K562 (cell line): ENCODE data around the gene SRSF1. TPM values are rescaled to one million over a fixed set of nuclear protein-coding genes. Genes with fewer than 3 reads are reported as not detected.

Experiments
- ATAC-seq: fragments of 200-7000 bp; cut with Tn5 transposase; 3 replicates; pipeline ENCODE4 v1.9.1; 2020; ENCODE audit warnings: moderate library complexity
- BruUV-seq: library from RNA; stranded (reverse); fragments of 400-500 nt; replicated peaks from 2 replicates; lab custom pipeline; 2021; lab: Mats Ljungman, UMichigan
- CTCF ChIA-PET: fragments of 300-600 bp; formaldehyde crosslinking; extraction: SDS; loops from one replicate; lab custom pipeline; 2021; ENCODE audit warnings: low intra/inter-chr PET ratio; lab: Yijun Ruan, JAX
- POLR2A ChIA-PET: fragments of 300-600, 350-650 bp; sonication (Branson Sonifier 250); formaldehyde crosslinking; extraction: SDS; loops from one replicate; lab custom pipeline; 2021; ENCODE audit warnings: antibody characterized with exemption, inconsistent platforms; lab: Yijun Ruan, JAX
- DNase-seq, 4 experiments: peaks; one replicate each; pipeline versions ENCODE4 v3.0.0 to v3.0.0-alpha.2; 2011 to 2018; ENCODE audit warnings: low spot score in 3 of 4, mixed read lengths in 3 of 4; ENCODE audit errors: extremely low read depth in 1 of 4
- FAIRE-seq: peaks from 2 replicates; lab custom pipeline; 2011; peaks lifted over from hg19 to GRCh38; lab: Jason Lieb, UNC
- H2AFZ ChIP-seq: 2 replicates; pipeline ENCODE4 v1.6.0; 2011; ENCODE audit warnings: low read depth, low read length, control low read depth, inconsistent platforms
- H3K27ac ChIP-seq: fragments of 200-600 bp; 3 replicates; pipeline ENCODE4 v1.8.0; 2011; ENCODE audit warnings: low read depth, mild to moderate bottlenecking, control low read depth, inconsistent platforms, low read length, moderate library complexity, mixed read lengths; ENCODE audit errors: extremely low read depth
- H3K27me3 ChIP-seq, 2 experiments: fragments of 300-600 bp in 1 of 2; 2 replicates in 1 of 2; 3 replicates in 1 of 2; pipeline versions ENCODE4 v1.6.0 to v1.8.0; 2011; ENCODE audit warnings: inconsistent platforms in 2 of 2, low read length in 2 of 2, mild to moderate bottlenecking in 1 of 2, mixed read lengths in 1 of 2, moderate library complexity in 1 of 2; ENCODE audit not compliant: control insufficient read depth in 2 of 2, insufficient read depth in 2 of 2
- H3K36me3 ChIP-seq: fragments of 300-600 bp; 3 replicates; pipeline ENCODE4 v1.8.0; 2011; ENCODE audit warnings: mild to moderate bottlenecking, low read length, inconsistent platforms; ENCODE audit not compliant: control insufficient read depth, insufficient read depth
- H3K4me1 ChIP-seq, 2 experiments: fragments of 200-600 bp in 1 of 2; replicated peaks in 1 of 2; 2 replicates in 1 of 2; 3 replicates in 1 of 2; pipeline versions ENCODE4 v1.5.1 to v1.8.0; 2011; ENCODE audit warnings: inconsistent platforms in 2 of 2, low read length in 2 of 2, mild to moderate bottlenecking in 1 of 2, mixed read lengths in 1 of 2, moderate library complexity in 1 of 2; ENCODE audit not compliant: control insufficient read depth in 2 of 2, insufficient read depth in 2 of 2
- H3K4me2 ChIP-seq: 2 replicates; pipeline ENCODE4 v1.6.1; 2011; ENCODE audit warnings: low read length, control low read depth, inconsistent platforms, mixed read lengths; ENCODE audit not compliant: insufficient read depth
- H3K4me3 ChIP-seq: fragments of 200-600 bp; sonication (generic), shearing (Covaris generic); 2 replicates; pipeline ENCODE4 v1.5.1; 2016; ENCODE audit warnings: control low read depth, inconsistent platforms
- H3K79me2 ChIP-seq: fragments of 200-600 bp; 3 replicates; pipeline ENCODE4 v1.8.0; 2011; ENCODE audit warnings: low read length, inconsistent platforms; ENCODE audit not compliant: control insufficient read depth, insufficient read depth
- H3K9ac ChIP-seq, 2 experiments: 2 replicates each; pipeline versions ENCODE4 v1.6.0 to v1.6.1; 2011; ENCODE audit warnings: low read depth in 2 of 2, low read length in 2 of 2, control low read depth in 1 of 2, inconsistent platforms in 1 of 2, mild to moderate bottlenecking in 1 of 2, mixed read lengths in 1 of 2; ENCODE audit not compliant: insufficient read depth in 1 of 2
- H3K9me1 ChIP-seq: one replicate; pipeline ENCODE4 v1.6.0; 2011; ENCODE audit warnings: inconsistent platforms, mild to moderate bottlenecking, low read length, moderate library complexity; ENCODE audit not compliant: control insufficient read depth, insufficient read depth
- H3K9me3 ChIP-seq: replicated peaks from 2 replicates; pipeline ENCODE4 v1.5.1; 2011; ENCODE audit warnings: low read depth, low read length, inconsistent platforms; ENCODE audit not compliant: control insufficient read depth, insufficient read depth
- H4K20me1 ChIP-seq: replicated peaks from 2 replicates; pipeline ENCODE4 v1.6.1; 2011; ENCODE audit warnings: low read length, inconsistent platforms, mixed read lengths; ENCODE audit not compliant: control insufficient read depth, insufficient read depth
- CBX1 ChIP-seq: sonication (generic); IDR thresholded peaks from 2 replicates; pipeline ENCODE4 v1.6.1; 2016; ENCODE audit warnings: antibody characterized with exemption, low read depth, mild to moderate bottlenecking
- MECOM ChIP-seq: fragments of 250-450 bp; sonication (Bioruptor Pico); IDR thresholded peaks from 2 replicates; pipeline ENCODE4 v1.8.0; 2022; ENCODE audit warnings: inconsistent platforms
- ZBTB26 ChIP-seq: fragments of 450-650 bp; formaldehyde crosslinking; IDR thresholded peaks from 2 replicates; pipeline ENCODE4 v1.4.0; 2022; ENCODE audit warnings: missing genetic modification characterization
- ZKSCAN3 ChIP-seq: fragments of 250-450 bp; sonication (Bioruptor Pico); IDR thresholded peaks from 2 replicates; pipeline ENCODE4 v1.4.0; 2020
- ZNF507 ChIP-seq: conservative IDR thresholded peaks from 2 replicates; pipeline ENCODE4 v1.6.1; 2017; ENCODE audit warnings: missing genetic modification characterization, missing compliant biosample characterization
- WGBS: fragments of 100-300 bp; shearing (Covaris generic); methylation state at CpG from one replicate; pipeline ENCODE4 v1.1.6; 2016; ENCODE audit warnings: low coverage, mixed read lengths; ENCODE audit not compliant: insufficient coverage; ENCODE audit errors: missing lambda C conversion rate; 5-methylcytosine and 5-hydroxymethylcytosine counted together
- in situ Hi-C: fragments of 300-500 bp; cut with MboI; formaldehyde crosslinking; loops from 4 replicates; pipeline ENCODE4 v1.15.0; 2018; ENCODE audit warnings: inconsistent platforms, mixed read lengths
- intact Hi-C: fragments of 100-400 bp; cut with micrococcal nuclease; formaldehyde crosslinking; loops from 2 replicates; pipeline ENCODE4 v1.14.2; 2022
- polyA plus RNA-seq, 8 experiments: library from polyadenylated mRNA; depleted of rRNA in 4 of 8; stranded (reverse) in 5 of 8; unstranded in 3 of 8; fragments of >200 nt; fragmentation: Nextera tagmentation in 2 of 8; fragmentation: Illumina TruSeq in 1 of 8; extraction: Ambion mirVana in 2 of 8; extraction: Trizol in 1 of 8; gene quantifications; 2 replicates each; pipeline versions ENCODE4 v1.2.1 to v1.2.3, GENCODE V29; 2011 to 2014; ENCODE audit warnings: inconsistent platforms in 1 of 8, missing spikeins in 1 of 8
- total RNA-seq, 7 experiments: library from RNA; depleted of rRNA in 6 of 7; stranded (reverse); fragments of >200 nt in 6 of 7; fragmentation: Illumina TruSeq in 2 of 7; extraction: Trizol in 2 of 7; gene quantifications; 2 replicates each; pipeline versions ENCODE4 v1.2.1 to v1.2.3, GENCODE V29; 2011 to 2021; ENCODE audit warnings: low replicate concordance in 1 of 7
- TF ChIP-seq, protein P1 (sequence below), 3 experiments: fragments of 200-800 bp in 1 of 3; sonication (Bioruptor generic) in 1 of 3; sonication (generic) in 1 of 3; formaldehyde crosslinking in 1 of 3; IDR thresholded peaks; 2 replicates each; pipeline versions ENCODE4 v1.6.1 to v1.8.0; 2016 to 2022; ENCODE audit warnings: mild to moderate bottlenecking in 2 of 3, missing compliant biosample characterization in 2 of 3, missing genetic modification characterization in 2 of 3, missing genetic modification reagents in 1 of 3

The SRSF1 gene
- total and polyA plus RNA-seq, 9 of the 15 experiments (the other 6 are each of a cell fraction or from before 2014, with no cell fraction given) = 77.8 to 559 (median 442) TPM

DNA sequence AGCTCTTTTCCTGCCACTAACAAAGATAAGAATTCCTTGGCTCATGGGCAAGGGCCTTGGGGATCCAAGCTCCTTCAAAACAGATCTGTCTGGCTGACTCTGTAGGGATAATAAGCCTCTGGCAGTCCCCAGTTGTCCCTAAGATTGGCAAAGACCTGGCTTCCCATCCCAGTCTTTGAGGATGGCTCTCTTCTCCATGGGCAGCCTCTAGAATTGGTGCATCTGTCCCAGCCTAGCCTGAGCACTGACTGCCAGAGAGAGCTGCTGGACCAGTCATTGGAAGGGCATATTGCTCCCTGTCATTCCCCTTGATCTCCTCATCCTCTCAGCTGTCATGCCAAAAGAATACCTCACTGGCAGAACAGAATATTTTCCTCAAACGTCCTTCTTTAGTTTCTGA is 38.6 kb downstream of the SRSF1 start:
- POLR2A ChIA-PET = interaction anchor here (0.5 kb wide), 1 partner anchor 75 kb away, joined by 3 read pairs; no protein-coding TSS in a partner anchor
- Histone ChIP-seq H3K4me2 (no peak overlapping the region), H3K9me3 (no peaks in the 10 kb centered on the region), H4K20me1 (no peaks in the 10 kb centered on the region), H3K4me1 (no peaks in the 10 kb centered on the region; a peak in 1 of 5 replicates), H3K27ac (no peak overlapping the region), H3K27me3 (peaks cover 16 to 36% of the 10 kb centered on the region in 2 experiments), H2AFZ (no peak overlapping the region), H3K9ac (no peak overlapping the region), H3K36me3 (peaks cover 7% of the 10 kb centered on the region; the same call in 1 of the 3 replicates), H3K4me3 (no peak overlapping the region), H3K79me2 (no peaks in the 10 kb centered on the region), H3K9me1 (no peaks in the 10 kb centered on the region)
- BruUV-seq = no TSS peak
- 0% methylated on average over 1 of the region's 1 CpG for WGBS
- ATAC-seq (no peak), DNase-seq (no peak), FAIRE-seq (no peak)
- intact Hi-C loops = no loop called here
- TF ChIP-seq MECOM (CRISPR knock-in tag) = no peak
- TF ChIP-seq ZNF507 (tag) = no peak
- no peak for TF ChIP-seq ZKSCAN3 (CRISPR knock-in tag)
- TF ChIP-seq ZBTB26 = no peak
- TF ChIP-seq CBX1 = no peak
- TF ChIP-seq, protein P1, sequence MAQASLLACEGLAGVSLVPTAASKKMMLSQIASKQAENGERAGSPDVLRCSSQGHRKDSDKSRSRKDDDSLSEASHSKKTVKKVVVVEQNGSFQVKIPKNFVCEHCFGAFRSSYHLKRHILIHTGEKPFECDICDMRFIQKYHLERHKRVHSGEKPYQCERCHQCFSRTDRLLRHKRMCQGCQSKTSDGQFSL (CRISPR knock-in tag; IDR thresholded peaks at IDR 0.05) = no peak
- TF ChIP-seq, protein P1 (tag; IDR thresholded peaks at IDR 0.05) = no peak
- in situ Hi-C loops = no loop called here
- CTCF ChIA-PET = no interaction called here
